Mucosa of rectum (tissue), 2 donors: Measurements from ENCODE around the gene CCNY.
"Not testable (repeated sequence)": the region's sequence is repeated elsewhere in the genome, so short reads cannot be mapped to it uniquely, and the experiment has no call there.

ENCODE experiments used
- H3K27ac ChIP-seq, 2 donors: one replicate each; pipeline ENCODE4 v1.7.0; 2013; ENCODE audit warnings: inconsistent platforms in 2 of 2, low read depth in 2 of 2, low read length in 2 of 2
- H3K27me3 ChIP-seq, 2 donors: one replicate each; pipeline ENCODE4 v1.7.0; 2013; ENCODE audit warnings: low read length in 2 of 2; ENCODE audit not compliant: control insufficient read depth in 2 of 2, insufficient read depth in 2 of 2
- H3K36me3 ChIP-seq, 2 donors: one replicate each; pipeline ENCODE4 v1.7.0; 2013; ENCODE audit warnings: low read length in 2 of 2; ENCODE audit not compliant: control insufficient read depth in 2 of 2, insufficient read depth in 2 of 2
- H3K4me1 ChIP-seq, 2 donors: one replicate each; pipeline ENCODE4 v1.7.0; 2013; ENCODE audit warnings: low read length in 2 of 2, mild to moderate bottlenecking in 1 of 2; ENCODE audit not compliant: control insufficient read depth in 2 of 2, insufficient read depth in 2 of 2
- H3K4me3 ChIP-seq, 2 donors: one replicate each; pipeline ENCODE4 v1.7.0; 2013; ENCODE audit warnings: low read length in 2 of 2
- H3K9ac ChIP-seq, 2 donors: one replicate each; pipeline ENCODE4 v1.7.0; 2013; ENCODE audit warnings: low read length in 2 of 2, low read depth in 1 of 2, mild to moderate bottlenecking in 1 of 2
- H3K9me3 ChIP-seq, 2 donors: one replicate each; pipeline ENCODE4 v1.7.0; 2013; ENCODE audit warnings: low read length in 2 of 2; ENCODE audit not compliant: control insufficient read depth in 2 of 2
- donor health status: healthy.
- donor health status: Normal muscosa, but diverticular disease.

The CCNY gene

DNA sequence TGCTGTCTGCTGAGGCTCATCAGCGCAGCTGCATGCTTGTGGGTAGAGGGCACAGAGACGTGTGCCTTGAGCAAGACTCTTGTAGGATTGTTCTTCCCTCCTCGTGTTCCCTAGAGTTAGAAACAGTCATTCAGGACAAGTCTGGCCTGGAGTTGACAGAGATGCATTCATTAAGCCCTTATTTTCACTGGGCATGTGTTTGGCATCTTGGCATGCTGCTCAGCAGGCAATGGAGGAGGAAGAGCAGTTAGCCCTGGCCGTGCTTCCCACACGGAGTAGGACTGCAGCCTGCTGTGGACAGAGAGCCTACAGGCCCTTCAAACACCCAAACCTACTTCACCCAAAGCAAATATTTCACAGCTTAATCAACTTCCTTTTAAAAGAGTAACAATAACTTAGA is 195.8 kb downstream of the CCNY start:
- no peak overlapping the region for H3K27ac ChIP-seq
- H3K27me3 ChIP-seq = no peaks in the 10 kb centered on the region
- H3K4me1 ChIP-seq = no peaks in the 10 kb centered on the region
- H3K9me3 ChIP-seq = no peaks in the 10 kb centered on the region
- H3K4me3 ChIP-seq = no peak overlapping the region
- H3K36me3 ChIP-seq = peaks cover 37 to 44% of the 10 kb centered on the region in 2 donors
- no peak overlapping the region for H3K9ac ChIP-seq

DNA sequence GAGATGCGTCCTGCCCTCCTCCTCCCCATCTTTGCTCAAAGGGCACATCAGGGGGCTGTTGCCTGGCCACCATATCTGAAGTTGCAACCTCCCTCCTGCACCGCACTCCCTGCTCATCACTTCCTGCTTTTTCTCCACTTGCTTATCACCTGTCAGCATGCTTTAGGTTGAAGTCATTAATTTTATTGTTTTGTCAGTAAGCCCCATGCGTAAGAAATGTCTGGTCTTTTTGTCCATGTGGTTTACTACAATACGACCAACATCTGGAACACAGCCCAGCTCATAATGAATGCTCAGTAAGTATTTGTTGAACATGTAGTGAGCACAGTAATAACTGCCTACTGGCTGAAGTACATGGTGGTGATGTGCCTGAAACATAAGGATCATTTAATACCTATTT is 197.3 kb downstream of the CCNY start:
- no peak overlapping the region for H3K4me3 ChIP-seq
- no peaks in the 10 kb centered on the region for H3K4me1 ChIP-seq
- peaks cover 37 to 44% of the 10 kb centered on the region in 2 donors for H3K36me3 ChIP-seq

DNA sequence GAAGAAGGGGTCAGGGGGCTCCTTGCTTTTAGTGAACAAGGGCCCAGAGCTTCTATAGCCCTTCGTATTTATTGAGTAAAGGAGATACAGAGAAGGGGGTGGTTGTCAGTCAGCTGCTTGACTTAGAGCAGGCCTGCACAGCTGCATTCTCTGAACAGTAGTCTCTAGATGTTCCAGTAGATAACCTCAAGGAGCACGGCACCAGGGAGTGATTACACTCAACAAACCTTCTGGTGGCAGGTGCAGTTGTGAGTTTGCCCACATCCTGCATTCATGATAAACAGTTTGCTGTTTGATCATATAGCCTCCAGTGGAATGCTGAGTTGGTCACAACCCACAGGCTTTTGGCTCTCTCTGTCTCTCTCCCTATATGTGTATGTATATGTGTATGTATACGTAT is 198.8 kb downstream of the CCNY start:
- Histone ChIP-seq H3K4me3 (no peak overlapping the region), H3K9ac (no peak overlapping the region), H3K27ac (no peak overlapping the region), H3K27me3 (no peaks in the 10 kb centered on the region), H3K9me3 (no peaks in the 10 kb centered on the region), H3K4me1 (no peaks in the 10 kb centered on the region), H3K36me3 (peaks cover 35 to 42% of the 10 kb centered on the region in 2 donors)

More for the DNA sequence above, 197.3 kb downstream of the CCNY start:
- Histone ChIP-seq H3K9me3 (no peaks in the 10 kb centered on the region), H3K9ac (no peak overlapping the region), H3K27me3 (no peaks in the 10 kb centered on the region), H3K27ac (no peak overlapping the region)

DNA sequence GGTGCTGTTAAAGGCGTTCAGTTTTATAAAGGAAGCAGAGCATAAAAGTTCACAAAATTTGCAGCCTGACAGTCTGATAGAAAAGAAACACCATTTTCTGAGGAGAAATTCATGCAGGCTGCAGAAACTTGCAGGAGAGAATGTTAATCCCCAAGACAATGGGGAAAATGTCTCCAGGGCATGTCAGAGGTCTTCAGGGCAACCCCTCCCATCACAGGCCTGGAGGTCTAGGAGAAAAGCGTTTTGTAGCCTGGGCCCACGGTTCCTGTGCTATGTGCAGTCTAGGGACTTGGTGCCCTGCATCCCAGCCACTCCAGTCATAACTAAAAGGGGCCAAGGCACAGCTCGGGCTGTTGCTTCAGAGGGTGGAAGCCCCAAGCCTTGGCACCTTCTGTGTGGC is 200.5 kb downstream of the CCNY start:
- Histone ChIP-seq H3K4me1 (no peaks in the 10 kb centered on the region), H3K36me3 (peaks cover 30 to 35% of the 10 kb centered on the region in 2 donors), H3K4me3 (no peak overlapping the region), H3K9me3 (no peaks in the 10 kb centered on the region), H3K27ac (no peak overlapping the region), H3K27me3 (no peaks in the 10 kb centered on the region), H3K9ac (no peak overlapping the region)

DNA sequence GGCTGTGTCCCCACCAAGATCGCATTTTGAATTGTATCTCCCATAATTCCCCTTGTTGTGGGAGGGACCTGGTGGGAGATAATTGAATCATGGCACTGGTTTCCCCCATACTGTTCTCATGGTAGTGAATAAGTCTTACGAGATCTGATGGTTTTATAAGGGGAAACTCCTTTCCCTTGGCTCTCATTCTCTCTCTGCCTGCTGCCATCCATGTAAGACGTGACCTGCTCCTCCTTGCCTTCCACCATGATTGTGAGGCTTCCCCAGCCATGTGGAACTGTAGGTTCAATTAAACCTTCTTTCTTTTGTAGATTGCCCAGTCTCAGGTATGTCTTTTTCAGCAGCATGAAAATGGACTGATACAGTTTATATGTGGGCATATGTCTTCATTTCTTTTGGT is 201.6 kb downstream of the CCNY start:
- H3K4me3 ChIP-seq, H3K4me1 ChIP-seq, H3K9me3 ChIP-seq, H3K9ac ChIP-seq, H3K27me3 ChIP-seq, H3K27ac ChIP-seq: not testable (repeated sequence)
- peaks cover 26 to 29% of the 10 kb centered on the region in 2 donors for H3K36me3 ChIP-seq

DNA sequence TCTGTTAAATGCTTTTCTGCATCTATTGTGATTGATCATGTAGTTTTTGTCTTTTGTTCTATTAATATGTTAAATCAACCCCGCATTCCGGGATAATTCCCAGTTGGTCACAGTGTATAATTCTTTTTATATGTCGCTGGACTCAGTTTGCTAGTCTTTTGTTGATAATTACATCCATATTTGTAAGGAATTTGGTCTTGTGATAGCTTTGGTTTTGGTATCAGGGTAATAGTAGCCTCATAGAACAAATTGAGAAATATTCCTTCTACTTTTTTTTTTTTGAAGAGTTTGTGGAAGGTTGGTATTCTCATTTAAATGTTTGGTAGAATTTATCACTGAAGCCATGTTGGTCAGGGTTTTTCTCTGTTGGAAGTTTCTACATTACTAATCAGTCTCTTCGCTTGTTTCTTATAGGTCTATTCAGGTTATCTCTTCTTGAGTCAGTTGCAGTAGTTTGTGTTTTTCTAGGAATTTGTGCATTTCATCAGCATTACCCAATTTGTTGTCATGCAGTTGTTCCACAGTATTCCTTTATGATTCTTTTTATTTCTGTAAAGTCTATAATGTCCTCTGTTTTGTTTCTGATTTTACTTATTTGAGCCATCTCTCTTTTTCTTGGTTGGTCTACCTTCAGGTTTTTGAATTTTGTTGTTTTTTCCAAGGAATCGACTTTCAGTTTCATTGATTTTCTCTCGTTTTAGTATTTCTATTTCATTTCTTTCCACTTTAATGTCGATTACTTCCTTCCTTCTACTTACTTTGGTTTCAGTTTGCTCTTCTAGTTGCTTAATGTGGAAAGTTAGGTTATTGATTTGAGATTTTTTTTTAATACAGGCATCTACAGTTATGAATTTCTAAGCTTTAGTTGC is 204.2 kb downstream of the CCNY start:
- peaks cover 8 to 11% of the 10 kb centered on the region in 2 donors for H3K36me3 ChIP-seq
- H3K27ac ChIP-seq = no peak overlapping the region
- no peak overlapping the region for H3K9ac ChIP-seq
- H3K4me1 ChIP-seq = no peaks in the 10 kb centered on the region
- H3K9me3 ChIP-seq = no peaks in the 10 kb centered on the region
- no peak overlapping the region for H3K4me3 ChIP-seq
- H3K27me3 ChIP-seq = no peaks in the 10 kb centered on the region

DNA sequence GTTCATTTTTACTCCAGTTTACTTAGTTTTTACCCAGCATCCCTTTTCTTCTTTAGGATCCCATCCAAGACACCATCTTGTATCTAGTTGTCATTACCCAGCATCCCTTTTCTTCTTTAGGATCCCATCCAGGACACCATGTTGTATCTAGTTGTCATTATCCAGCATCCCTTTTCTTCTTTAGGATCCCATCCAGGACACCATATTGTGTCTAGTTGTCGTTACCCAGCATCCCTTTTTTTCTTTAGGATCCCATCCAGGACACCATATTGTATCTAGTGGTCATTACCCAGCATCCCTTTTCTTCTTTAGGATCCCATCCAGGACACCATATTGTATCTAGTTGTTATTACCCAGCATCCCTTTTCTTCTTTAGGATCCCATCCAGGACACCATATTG is 205.4 kb downstream of the CCNY start:
- no peaks in the 10 kb centered on the region for H3K27me3 ChIP-seq
- no peak overlapping the region for H3K4me3 ChIP-seq
- peaks cover 5 to 7% of the 10 kb centered on the region in 2 donors for H3K36me3 ChIP-seq
- H3K9me3 ChIP-seq = no peaks in the 10 kb centered on the region
- H3K27ac ChIP-seq = no peak overlapping the region
- H3K9ac ChIP-seq = no peak overlapping the region
- H3K4me1 ChIP-seq = no peaks in the 10 kb centered on the region

DNA sequence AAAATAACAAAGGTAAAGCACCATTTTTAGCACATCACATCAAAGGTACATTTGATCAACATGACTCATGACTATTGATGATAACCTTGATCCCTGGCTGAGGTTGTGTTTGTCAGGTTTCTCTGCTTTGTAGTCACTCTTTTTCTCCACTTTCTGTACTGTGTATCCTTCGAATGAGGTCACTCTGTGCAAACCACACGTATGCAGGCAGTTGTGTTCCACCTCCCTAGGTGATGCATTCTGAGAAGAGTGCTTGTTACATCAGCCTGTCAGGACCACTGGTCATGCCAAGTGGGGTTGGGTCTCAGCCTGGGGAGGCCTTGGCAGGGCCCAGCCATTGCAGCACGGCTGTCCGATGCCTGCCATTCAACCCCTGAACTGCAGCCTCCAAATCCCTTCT is 206.0 kb downstream of the CCNY start:
- peaks cover 3 to 9% of the 10 kb centered on the region in 2 donors for H3K36me3 ChIP-seq
- H3K9ac ChIP-seq = no peak overlapping the region
- H3K4me3 ChIP-seq = no peak overlapping the region
- no peaks in the 10 kb centered on the region for H3K9me3 ChIP-seq
- H3K4me1 ChIP-seq = no peaks in the 10 kb centered on the region
- H3K27me3 ChIP-seq = no peaks in the 10 kb centered on the region
- H3K27ac ChIP-seq = no peak overlapping the region

DNA sequence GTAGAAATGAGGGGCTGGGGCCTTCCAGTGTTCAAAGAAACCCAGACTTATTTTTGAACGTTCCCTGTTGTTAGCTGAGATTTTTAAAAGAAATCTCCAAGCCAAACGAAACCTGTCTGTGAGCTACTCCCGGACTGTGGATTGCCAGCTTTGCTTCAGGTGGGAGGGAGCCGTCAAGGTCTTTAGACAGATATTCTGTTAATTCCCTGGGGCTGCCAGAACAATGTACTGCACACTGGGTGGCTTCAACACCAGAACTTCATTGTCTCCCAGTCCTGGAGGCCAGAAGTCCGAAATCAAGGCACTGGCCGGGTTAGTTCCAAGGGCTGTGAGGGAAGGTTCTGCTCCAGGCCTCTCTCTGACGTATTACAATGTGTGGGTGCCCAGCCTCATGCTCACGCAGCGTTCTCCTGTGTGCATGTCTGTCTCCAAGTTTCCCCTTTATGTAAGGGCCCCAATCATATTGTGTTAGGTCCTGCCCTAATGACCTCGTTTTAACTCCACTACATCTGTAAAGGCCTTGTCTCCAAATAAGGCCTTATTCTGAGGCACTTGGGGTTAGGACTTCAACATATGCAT is 208.9 kb downstream of the CCNY start:
- Histone ChIP-seq H3K4me3 (no peak overlapping the region), H3K9me3 (no peaks in the 10 kb centered on the region), H3K27me3 (no peaks in the 10 kb centered on the region), H3K27ac (no peak overlapping the region), H3K36me3 (peaks cover 6 to 11% of the 10 kb centered on the region in 2 donors), H3K9ac (no peak overlapping the region), H3K4me1 (no peaks in the 10 kb centered on the region)

DNA sequence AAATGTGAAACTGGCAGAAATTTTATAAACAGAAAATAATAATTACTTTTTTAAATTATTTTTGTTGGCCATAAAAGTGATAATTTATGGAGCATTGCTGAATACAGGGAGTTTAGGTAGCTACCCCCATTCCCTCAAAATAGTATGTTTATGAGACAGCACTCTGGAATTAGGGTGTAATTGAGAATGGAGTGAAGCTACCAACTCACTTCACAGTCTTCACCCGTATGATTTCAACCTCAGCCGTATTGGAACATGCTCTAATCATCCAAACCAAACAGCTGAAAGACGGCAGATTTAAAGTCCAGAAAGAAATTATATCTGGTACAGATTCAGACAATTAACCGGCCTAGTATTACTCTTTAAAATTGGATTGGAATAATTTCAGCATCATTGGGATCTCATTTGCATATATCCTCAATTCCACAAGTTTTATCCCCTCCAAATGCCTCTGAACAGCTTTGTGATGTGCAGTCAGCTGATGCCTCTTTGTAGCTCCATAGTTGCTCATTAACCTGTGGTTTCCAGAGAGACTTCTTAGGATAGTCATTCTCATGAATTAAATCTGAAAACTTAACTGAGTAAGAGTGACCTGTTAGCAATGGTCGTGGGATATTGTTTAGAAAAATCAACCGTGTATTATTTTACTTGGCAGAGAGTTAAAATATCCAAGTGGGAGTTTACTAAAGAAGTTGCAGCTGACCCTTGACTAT is 209.7 kb downstream of the CCNY start:
- H3K9me3 ChIP-seq = no peaks in the 10 kb centered on the region
- no peaks in the 10 kb centered on the region for H3K4me1 ChIP-seq
- no peak overlapping the region for H3K27ac ChIP-seq
- H3K4me3 ChIP-seq = no peak overlapping the region
- peaks cover 6 to 19% of the 10 kb centered on the region in 2 donors for H3K36me3 ChIP-seq
- H3K9ac ChIP-seq = no peak overlapping the region
- H3K27me3 ChIP-seq = no peaks in the 10 kb centered on the region
